Left ventricle myocardium inferior (tissue), 1 donor: Measurements from ENCODE around the gene TMCC1. TPM values are rescaled to one million over a fixed set of nuclear protein-coding genes. Genes with fewer than 3 reads are reported as not detected.
"Not testable (repeated sequence)": the region's sequence is repeated elsewhere in the genome, so short reads cannot be mapped to it uniquely, and the experiment has no call there.

Experiments used
- DNase-seq: peaks from one replicate; pipeline ENCODE4 v3.0.0-alpha.2; 2020
- H3K27ac ChIP-seq: fragments of 200-600 bp; replicated peaks from 2 replicates; pipeline ENCODE4 v1.8.0; 2021
- H3K27me3 ChIP-seq: fragments of 200-600 bp; 2 replicates; pipeline ENCODE4 v1.8.0; 2021; ENCODE audit warnings: low read depth
- H3K36me3 ChIP-seq: fragments of 200-600 bp; 2 replicates; pipeline ENCODE4 v1.8.0; 2021
- H3K4me1 ChIP-seq: fragments of 200-600 bp; 2 replicates; pipeline ENCODE4 v1.8.0; 2021
- H3K4me3 ChIP-seq: fragments of 200-600 bp; 2 replicates; pipeline ENCODE4 v1.8.0; 2021; ENCODE audit warnings: mild to moderate bottlenecking, moderate library complexity
- H3K9me3 ChIP-seq: fragments of 200-600 bp; replicated peaks from 2 replicates; pipeline ENCODE4 v1.8.0; 2021
- intact Hi-C: fragments of 100-400 bp; cut with micrococcal nuclease; formaldehyde crosslinking; loops from one replicate; pipeline ENCODE4 v1.11.0; 2022
- total RNA-seq: library from RNA; stranded (reverse); fragmentation: NEBNext Ultra II Directional; extraction: Animal tissue kit (Norgen Biotek cat#: 25700); gene quantifications from one replicate; pipeline ENCODE4 v1.2.1, GENCODE V29; 2021
- TF ChIP-seq, protein P1 (sequence below): fragments of 200-600 bp; IDR thresholded peaks from 2 replicates; pipeline ENCODE4 v1.8.0; 2021; ENCODE audit warnings: antibody characterized with exemption, mild to moderate bottlenecking, borderline replicate concordance
- donor health status: DM: no; HTN: yes; CAD: no; lungs with severe emphysema.

TMCC1 gene
- total RNA-seq, 1 donor from 2014 or later, result 28.3 TPM

DNA sequence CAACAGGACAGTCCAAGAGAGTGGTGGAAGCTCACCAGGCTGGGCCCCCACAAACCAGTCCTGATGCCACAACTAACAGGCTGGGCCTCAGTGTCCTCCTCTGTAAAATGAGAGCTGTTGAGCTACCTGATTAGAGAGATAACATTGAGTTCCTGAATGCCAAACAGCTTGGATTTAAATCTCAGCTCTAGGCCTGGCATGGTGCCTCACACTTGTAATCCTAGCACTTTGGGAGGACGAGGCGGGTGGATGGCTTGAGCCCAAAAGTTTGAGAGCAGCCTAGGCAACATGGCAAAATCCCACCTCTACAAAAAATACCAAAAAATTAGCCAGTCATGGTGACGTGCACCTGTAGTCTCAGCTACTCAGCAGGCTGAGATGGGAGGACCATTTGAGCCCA is 20.1 kb upstream of the TMCC1 start:
- Histone ChIP-seq H3K4me3 (no peak overlapping the region), H3K9me3 (peaks cover 41% of the 10 kb centered on the region), H3K36me3 (no peaks in the 10 kb centered on the region), H3K4me1 (no peaks in the 10 kb centered on the region), H3K27ac (no peak overlapping the region), H3K27me3 (no peaks in the 10 kb centered on the region)
- intact Hi-C loops, result no loop called here
- TF ChIP-seq, protein P1, sequence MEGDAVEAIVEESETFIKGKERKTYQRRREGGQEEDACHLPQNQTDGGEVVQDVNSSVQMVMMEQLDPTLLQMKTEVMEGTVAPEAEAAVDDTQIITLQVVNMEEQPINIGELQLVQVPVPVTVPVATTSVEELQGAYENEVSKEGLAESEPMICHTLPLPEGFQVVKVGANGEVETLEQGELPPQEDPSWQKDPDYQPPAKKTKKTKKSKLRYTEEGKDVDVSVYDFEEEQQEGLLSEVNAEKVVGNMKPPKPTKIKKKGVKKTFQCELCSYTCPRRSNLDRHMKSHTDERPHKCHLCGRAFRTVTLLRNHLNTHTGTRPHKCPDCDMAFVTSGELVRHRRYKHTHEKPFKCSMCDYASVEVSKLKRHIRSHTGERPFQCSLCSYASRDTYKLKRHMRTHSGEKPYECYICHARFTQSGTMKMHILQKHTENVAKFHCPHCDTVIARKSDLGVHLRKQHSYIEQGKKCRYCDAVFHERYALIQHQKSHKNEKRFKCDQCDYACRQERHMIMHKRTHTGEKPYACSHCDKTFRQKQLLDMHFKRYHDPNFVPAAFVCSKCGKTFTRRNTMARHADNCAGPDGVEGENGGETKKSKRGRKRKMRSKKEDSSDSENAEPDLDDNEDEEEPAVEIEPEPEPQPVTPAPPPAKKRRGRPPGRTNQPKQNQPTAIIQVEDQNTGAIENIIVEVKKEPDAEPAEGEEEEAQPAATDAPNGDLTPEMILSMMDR, result no peak
- DNase-seq, result no peak

DNA sequence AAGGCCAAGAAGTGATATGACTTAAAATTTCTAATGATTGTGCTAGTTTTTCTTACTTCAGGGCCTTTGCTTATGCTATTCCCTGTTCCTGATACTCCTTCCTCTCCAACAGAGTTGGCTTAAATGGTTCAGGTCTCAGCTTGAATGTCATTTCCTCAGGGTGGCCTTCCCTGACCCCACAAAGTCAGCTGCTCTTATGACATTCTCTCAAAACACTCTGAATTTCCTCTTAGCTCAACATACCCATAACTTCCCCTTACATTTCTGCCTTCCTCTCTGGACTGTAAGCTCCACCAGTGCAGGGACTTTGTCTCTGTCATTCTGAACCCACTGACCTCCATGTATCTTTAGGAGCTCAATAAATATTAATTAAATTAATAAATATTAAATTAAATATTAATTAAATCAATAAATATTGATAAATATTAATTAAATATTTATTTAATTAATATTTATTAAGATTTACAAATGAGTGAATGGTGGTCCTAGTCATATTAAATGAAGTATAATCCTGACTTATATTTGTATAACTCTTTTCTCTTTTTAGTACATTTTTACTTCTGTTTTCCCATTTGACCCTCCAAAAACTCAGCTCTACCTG is 17.9 kb upstream of the TMCC1 start:
- DNase-seq, result no peak
- no peak overlapping the region for H3K27ac ChIP-seq
- peaks cover 6% of the 10 kb centered on the region for H3K36me3 ChIP-seq
- no peaks in the 10 kb centered on the region for H3K4me1 ChIP-seq
- TF ChIP-seq, protein P1, result no peak
- H3K9me3 ChIP-seq, result peaks cover 30% of the 10 kb centered on the region
- intact Hi-C loops, result no loop called here
- no peak overlapping the region for H3K4me3 ChIP-seq
- no peaks in the 10 kb centered on the region for H3K27me3 ChIP-seq

GRCh38 chr3:129909235-129909634 is 15.7 kb upstream of the TMCC1 start:
- H3K27me3 ChIP-seq, H3K27ac ChIP-seq, intact Hi-C loops, H3K4me1 ChIP-seq, DNase-seq, H3K4me3 ChIP-seq: not testable (repeated sequence)
- Histone ChIP-seq H3K36me3 (peaks cover 11% of the 10 kb centered on the region), H3K9me3 (peaks cover 31% of the 10 kb centered on the region)

- Histone ChIP-seq H3K27me3 (no peaks in the 10 kb centered on the region), H3K9me3 (peaks cover 31% of the 10 kb centered on the region), H3K4me1 (no peaks in the 10 kb centered on the region), H3K4me3 (no peak overlapping the region), H3K27ac (no peak overlapping the region), H3K36me3 (peaks cover 11% of the 10 kb centered on the region)
- no peak for DNase-seq
- intact Hi-C loops, result no loop called here
- TF ChIP-seq, protein P1, result no peak
Measured at GRCh38 chr3:129908417-129908816, 14.9 kb upstream of the TMCC1 start.

DNA sequence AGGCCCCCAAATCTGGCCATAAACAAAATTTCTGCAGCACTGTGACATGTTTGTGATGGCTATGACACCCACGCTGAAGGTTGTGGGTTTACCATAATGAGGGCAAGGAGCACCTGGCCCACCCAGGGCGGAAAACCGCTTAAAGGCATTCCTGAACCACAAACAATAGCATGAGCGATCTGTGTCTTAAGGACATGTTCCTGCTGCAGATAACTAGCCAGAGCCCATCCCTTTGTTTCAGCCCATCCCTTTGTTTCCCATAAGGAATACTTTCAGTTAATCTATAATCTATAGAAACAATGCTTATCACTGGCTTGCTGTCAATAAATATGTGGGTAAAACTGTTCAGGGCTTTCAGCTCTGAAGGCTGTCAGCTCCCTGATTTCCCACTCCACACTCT is 7.8 kb upstream of the TMCC1 start:
- H3K4me3 ChIP-seq, H3K27ac ChIP-seq, H3K27me3 ChIP-seq, intact Hi-C loops, H3K4me1 ChIP-seq, DNase-seq, H3K36me3 ChIP-seq: not testable (repeated sequence)
- peaks cover 28% of the 10 kb centered on the region for H3K9me3 ChIP-seq

GRCh38 chr3:129897026-129897425 is 3.5 kb upstream of the TMCC1 start:
- intact Hi-C loops, result no loop called here
- no peak overlapping the region for H3K4me3 ChIP-seq
- H3K27me3 ChIP-seq, result no peaks in the 10 kb centered on the region
- peaks cover 21% of the 10 kb centered on the region for H3K4me1 ChIP-seq
- H3K27ac ChIP-seq, result no peak overlapping the region
- H3K36me3 ChIP-seq, result no peaks in the 10 kb centered on the region
- TF ChIP-seq, protein P1, result no peak
- peaks cover 10% of the 10 kb centered on the region for H3K9me3 ChIP-seq
- no peak for DNase-seq
